HepG2 (cell line): ENCODE measurements around the gene PSD4. TPM values are rescaled to one million over a fixed set of nuclear protein-coding genes. Genes with fewer than 3 reads are reported as not detected.
A peak's percentile ranks its signal among the peaks of the same experiment; 100 is the strongest.

Source experiments
- CHCHD3 ChIP-seq: sonication (generic); formaldehyde crosslinking; IDR thresholded peaks from 2 replicates; pipeline ENCODE4 v1.8.0; 2022; ENCODE audit warnings: mild to moderate bottlenecking, missing genetic modification reagents, moderate library complexity
- ELF4 ChIP-seq: sonication (generic); formaldehyde crosslinking; IDR thresholded peaks from 2 replicates; pipeline ENCODE4 v1.5.0; 2020; ENCODE audit warnings: missing genetic modification reagents, mild to moderate bottlenecking, moderate library complexity, borderline replicate concordance
- FOXA1 ChIP-seq, 2 experiments: fragments of 450-650 bp in 1 of 2; sonication (generic) in 1 of 2; formaldehyde crosslinking in 1 of 2; IDR thresholded peaks; 2 replicates each; pipeline versions ENCODE4 v1.4.0 to v1.6.1; 2016 to 2020; ENCODE audit warnings: missing genetic modification reagents in 1 of 2
- JDP2 ChIP-seq: sonication (generic); formaldehyde crosslinking; IDR thresholded peaks from 2 replicates; pipeline ENCODE4 v1.8.1; 2022; ENCODE audit warnings: missing genetic modification reagents, borderline replicate concordance
- KAT8 ChIP-seq: IDR thresholded peaks from 2 replicates; pipeline ENCODE4 v1.6.1; 2016; ENCODE audit warnings: missing genetic modification reagents, missing compliant biosample characterization
- KIAA2018 ChIP-seq: sonication (generic); formaldehyde crosslinking; IDR thresholded peaks from 2 replicates; pipeline ENCODE4 v1.5.0; 2020; ENCODE audit warnings: mild to moderate bottlenecking, missing genetic modification reagents, borderline replicate concordance
- MBD4 ChIP-seq: IDR thresholded peaks from 2 replicates; pipeline ENCODE4 v1.6.1; 2012; ENCODE audit warnings: low read length, inconsistent platforms, borderline replicate concordance
- NCOA1 ChIP-seq: sonication (generic); formaldehyde crosslinking; IDR thresholded peaks from 2 replicates; pipeline ENCODE4 v1.9.0; 2021; ENCODE audit warnings: missing genetic modification reagents
- SIX1 ChIP-seq: sonication (generic); formaldehyde crosslinking; IDR thresholded peaks from 2 replicates; pipeline ENCODE4 v1.4.0; 2020; ENCODE audit warnings: missing genetic modification reagents, borderline replicate concordance
- SSRP1 ChIP-seq: IDR thresholded peaks from 2 replicates; pipeline ENCODE4 v1.6.1; 2016; ENCODE audit warnings: control low read depth
- STAG1 ChIP-seq: sonication (generic); formaldehyde crosslinking; IDR thresholded peaks from 2 replicates; pipeline ENCODE4 v1.4.0; 2020; ENCODE audit warnings: missing genetic modification reagents
- TRAFD1 ChIP-seq: sonication (generic); formaldehyde crosslinking; IDR thresholded peaks from 2 replicates; pipeline ENCODE4 v1.5.1; 2020; ENCODE audit warnings: missing genetic modification reagents, mild to moderate bottlenecking, borderline replicate concordance
- TRIM24 ChIP-seq: sonication (generic); formaldehyde crosslinking; IDR thresholded peaks from 2 replicates; pipeline ENCODE4 v1.8.0; 2022; ENCODE audit warnings: mild to moderate bottlenecking, missing genetic modification reagents
- ZBTB10 ChIP-seq: sonication (generic); formaldehyde crosslinking; IDR thresholded peaks from 2 replicates; pipeline ENCODE4 v1.4.0; 2020; ENCODE audit warnings: missing genetic modification reagents, borderline replicate concordance
- ZKSCAN8 ChIP-seq: IDR thresholded peaks from 2 replicates; pipeline ENCODE4 v1.6.1; 2016; ENCODE audit warnings: borderline replicate concordance, missing genetic modification reagents, missing compliant biosample characterization
- ZMYM3 ChIP-seq: sonication (generic); formaldehyde crosslinking; IDR thresholded peaks from 2 replicates; pipeline ENCODE4 v1.5.1; 2020; ENCODE audit warnings: mild to moderate bottlenecking, missing genetic modification reagents
- ZNF703 ChIP-seq: sonication (generic); formaldehyde crosslinking; IDR thresholded peaks from 2 replicates; pipeline ENCODE4 v1.5.1; 2020; ENCODE audit warnings: missing genetic modification reagents, mild to moderate bottlenecking, moderate library complexity, borderline replicate concordance
- ZNF792 ChIP-seq: IDR thresholded peaks from 2 replicates; pipeline ENCODE4 v1.6.1; 2016
- polyA plus RNA-seq, 8 experiments: library from polyadenylated mRNA; depleted of rRNA in 3 of 8; stranded (reverse) in 7 of 8; unstranded in 1 of 8; fragments of >200 nt; fragmentation: Illumina TruSeq in 4 of 8; extraction: Trizol in 4 of 8; gene quantifications; 2 replicates each; pipeline versions ENCODE4 v1.2.1 to v1.2.3, GENCODE V29; 2011 to 2016; ENCODE audit warnings: low read depth in 4 of 8, missing spikeins in 1 of 8, mixed read lengths in 1 of 8; ENCODE audit not compliant: insufficient read depth in 1 of 8
- total RNA-seq, 5 experiments: library from RNA; depleted of rRNA; stranded (reverse); fragments of >200 nt; fragmentation: Illumina TruSeq; extraction: Trizol; gene quantifications; 2 replicates each; pipeline ENCODE4 v1.2.3, GENCODE V29; 2016; ENCODE audit warnings: low read depth in 1 of 5

PSD4 gene
- total and polyA plus RNA-seq, 2 of the 13 experiments (the other 11 are each of a cell fraction or from before 2014, with no cell fraction given) = 5.8 to 9.4 TPM

- TF ChIP-seq NCOA1 = no peak
- TF ChIP-seq STAG1 = no peak
- no peak for TF ChIP-seq TRIM24
- 0 out of 2 replicates have a peak, but pooled peaks have one; percentile 29 for TF ChIP-seq MBD4
- peak; percentile 64; the same call in 1 of the 2 replicates for TF ChIP-seq SIX1 (CRISPR knock-in tag)
- no peak for TF ChIP-seq TRAFD1
- TF ChIP-seq KIAA2018 (CRISPR knock-in tag) = no peak
- TF ChIP-seq ELF4 (CRISPR knock-in tag) = no peak
- no peak for TF ChIP-seq ZNF792
- no peak for TF ChIP-seq ZBTB10 (CRISPR knock-in tag)
- TF ChIP-seq CHCHD3 = no peak
- TF ChIP-seq ZKSCAN8 = 0 out of 2 replicates have a peak, but pooled peaks have one; percentile 47
- no peak; the same call in 1 of the 2 replicates for TF ChIP-seq KAT8 (CRISPR knock-in tag)
- no peak for TF ChIP-seq FOXA1 (IDR thresholded peaks at IDR 0.05)
- 0 out of 2 replicates have a peak, but pooled peaks have one; percentile 25 for TF ChIP-seq FOXA1 (CRISPR knock-in tag; IDR thresholded peaks at IDR 0.05)
- no peak for TF ChIP-seq ZNF703 (CRISPR knock-in tag)
- no peak for TF ChIP-seq JDP2 (CRISPR knock-in tag)
- no peak for TF ChIP-seq SSRP1 (CRISPR knock-in tag)
- peak; percentile 65 for TF ChIP-seq ZMYM3 (CRISPR knock-in tag)
Observed at GRCh38 chr2:113166187-113166645, 7.6 kb upstream of the PSD4 start (continued).
